B cell (primary cell): ENCODE data around the gene MOGAT3. TPM values are rescaled to one million over a fixed set of nuclear protein-coding genes. Genes with fewer than 3 reads are reported as not detected.

Source experiments
- ATAC-seq: fragments of 200-7000 bp; cut with Tn5 transposase; one replicate; pipeline ENCODE4 v1.10.0; 2021; ENCODE audit warnings: low read depth, mild to moderate bottlenecking, moderate number of reproducible peaks, moderate library complexity
- CTCF ChIA-PET: fragments of 350-600 bp; sonication (Branson Sonifier 250); formaldehyde crosslinking; loops from one replicate; lab custom pipeline; 2021; ENCODE audit warnings: antibody characterized with exemption, inconsistent platforms; lab: Charles Lee
- POLR2A ChIA-PET: fragments of 350-600 bp; sonication (Branson Sonifier 250); formaldehyde crosslinking; loops from one replicate; lab custom pipeline; 2021; ENCODE audit warnings: antibody characterized with exemption; lab: Charles Lee
- DNase-seq: peaks from one replicate; pipeline ENCODE4 v3.0.0; 2013
- H2AFZ ChIP-seq: 2 replicates; pipeline ENCODE4 v1.6.1; 2012; ENCODE audit warnings: mild to moderate bottlenecking, low read depth, low read length; ENCODE audit not compliant: insufficient read depth, poor library complexity, severe bottlenecking
- H3K27ac ChIP-seq, 2 donors: 1 replicate in 1 of 2; 2 replicates in 1 of 2; pipeline ENCODE4 v1.5.1; 2012 to 2013; ENCODE audit warnings: low read length in 2 of 2, mild to moderate bottlenecking in 2 of 2, moderate library complexity in 1 of 2
- H3K27me3 ChIP-seq, 4 experiments: fragments of 200-600 bp in 1 of 4; sonication (generic) in 1 of 4; replicated peaks in 1 of 4; 1 replicate in 2 of 4; 2 replicates in 2 of 4; pipeline versions ENCODE4 v1.6.1 to v1.7.0; 2013 to 2016; ENCODE audit warnings: low read length in 3 of 4, mild to moderate bottlenecking in 2 of 4, mixed read lengths in 1 of 4, moderate library complexity in 1 of 4; ENCODE audit not compliant: insufficient read depth in 4 of 4, control insufficient read depth in 3 of 4; ENCODE audit errors: control extremely low read depth in 1 of 4
- H3K36me3 ChIP-seq, 2 experiments: replicated peaks in 1 of 2; 1 replicate in 1 of 2; 2 replicates in 1 of 2; pipeline versions ENCODE4 v1.6.1 to v1.7.1; 2013; ENCODE audit warnings: low read length in 1 of 2; ENCODE audit not compliant: insufficient read depth in 2 of 2, control insufficient read depth in 1 of 2; ENCODE audit errors: control extremely low read depth in 1 of 2, extremely low read depth in 1 of 2
- H3K4me1 ChIP-seq, 2 donors: fragments of 200-600 bp in 1 of 2; sonication (generic) in 1 of 2; 1 replicate in 1 of 2; 2 replicates in 1 of 2; pipeline versions ENCODE4 v1.5.1 to v1.6.1; 2013 to 2017; ENCODE audit warnings: low read length in 2 of 2; ENCODE audit not compliant: control insufficient read depth in 2 of 2, insufficient read depth in 2 of 2
- H3K4me2 ChIP-seq: replicated peaks from 2 replicates; pipeline ENCODE3; 2012; ENCODE audit warnings: mild to moderate bottlenecking, low read depth, low read length; ENCODE audit not compliant: poor library complexity, severe bottlenecking
- H3K4me3 ChIP-seq, 5 experiments: fragments of 200-600 bp in 1 of 5; sonication (generic) in 1 of 5; 1 replicate in 3 of 5; 2 replicates in 2 of 5; pipeline versions ENCODE4 v1.5.1 to v1.7.0; 2011 to 2016; ENCODE audit warnings: low read length in 4 of 5, mild to moderate bottlenecking in 4 of 5, low read depth in 2 of 5, control low read depth in 1 of 5, moderate library complexity in 1 of 5; ENCODE audit not compliant: insufficient read depth in 1 of 5; ENCODE audit errors: control extremely low read depth in 1 of 5, extremely low read depth in 1 of 5
- H3K79me2 ChIP-seq: fragments of 200-600 bp; sonication (generic); one replicate; pipeline ENCODE4 v1.6.0; 2016; ENCODE audit warnings: low read length; ENCODE audit not compliant: control insufficient read depth, insufficient read depth
- H3K9ac ChIP-seq: fragments of 200-600 bp; sonication (generic); 2 replicates; pipeline ENCODE4 v1.6.1; 2017; ENCODE audit warnings: mild to moderate bottlenecking, low read length, moderate library complexity
- H3K9me3 ChIP-seq, 3 donors: one replicate each; pipeline versions ENCODE4 v1.6.1 to v1.7.1; 2013; ENCODE audit warnings: low read length in 2 of 3; ENCODE audit not compliant: control insufficient read depth in 2 of 3, insufficient read depth in 1 of 3; ENCODE audit errors: control extremely low read depth in 1 of 3
- H4K20me1 ChIP-seq: 2 replicates; pipeline ENCODE4 v1.6.0; 2012; ENCODE audit warnings: mild to moderate bottlenecking, low read length; ENCODE audit not compliant: insufficient read depth, control insufficient read depth, poor library complexity, severe bottlenecking
- H3K27ac Mint-ChIP-seq: one replicate; pipeline ENCODE4 v1.8.0; 2021; ENCODE audit warnings: mixed read lengths
- H3K27me3 Mint-ChIP-seq: one replicate; pipeline ENCODE4 v1.8.0; 2021; ENCODE audit warnings: mixed read lengths
- H3K4me1 Mint-ChIP-seq: one replicate; pipeline ENCODE4 v1.8.0; 2021; ENCODE audit warnings: mixed read lengths
- H3K4me3 Mint-ChIP-seq: one replicate; pipeline ENCODE4 v1.8.0; 2021; ENCODE audit warnings: mixed read lengths
- H3K9me3 Mint-ChIP-seq: one replicate; pipeline ENCODE4 v1.8.0; 2022; ENCODE audit warnings: mixed read lengths; ENCODE audit not compliant: insufficient read depth
- CTCF ChIP-seq: fragments of 200-600 bp; IDR thresholded peaks from one replicate; pipeline ENCODE4 v1.8.0; 2022; ENCODE audit warnings: antibody characterized with exemption, mild to moderate bottlenecking
- EZH2 ChIP-seq: IDR thresholded peaks from 2 replicates; pipeline ENCODE4 v1.6.1; 2012; ENCODE audit warnings: borderline replicate concordance, low read depth, mild to moderate bottlenecking, moderate library complexity, low read length; ENCODE audit not compliant: insufficient read depth, poor library complexity, severe bottlenecking
- WGBS: methylation state at CpG from one replicate; pipeline ENCODE4 v1.1.5; 2013; ENCODE audit warnings: missing lambda C conversion rate; ENCODE audit not compliant: insufficient coverage; 5-methylcytosine and 5-hydroxymethylcytosine counted together
- intact Hi-C: fragments of 100-400 bp; cut with micrococcal nuclease; formaldehyde crosslinking; loops from one replicate; pipeline ENCODE4 v1.10.0; 2022
- polyA plus RNA-seq: library from polyadenylated mRNA; depleted of rRNA; stranded (reverse); fragments of >200 nt; gene quantifications from 2 replicates; pipeline ENCODE4 v1.2.3, GENCODE V29; 2012
- total RNA-seq, 2 donors: library from RNA; stranded (reverse); fragments of 120-200 nt in 1 of 2; gene quantifications; 1 replicate in 1 of 2; 2 replicates in 1 of 2; pipeline versions ENCODE4 v1.2.3 to v1.2.4, GENCODE V29; 2013 to 2022

MOGAT3 gene
- total and polyA plus RNA-seq, 2 donors (not counting 1 experiment from before 2014, with no cell fraction given) = not detected

GRCh38 chr7:101241015-101241363 is 40.2 kb upstream of the MOGAT3 start:
- Histone ChIP-seq H3K27me3 (no peaks in the 10 kb centered on the region), H3K4me3 (no peak overlapping the region), H3K4me1 (peaks cover 13 to 31% of the 10 kb centered on the region in 2 donors), H4K20me1 (peaks cover 77% of the 10 kb centered on the region), H3K4me2 (peak overlapping the region; percentile 21), H2AFZ (no peak overlapping the region), H3K9me3 (no peaks in the 10 kb centered on the region), H3K79me2 (peaks cover 66% of the 10 kb centered on the region), H3K9ac (no peak overlapping the region), H3K27ac (no peak overlapping the region), H3K36me3 (peaks cover 0 to 27% of the 10 kb centered on the region in 2 experiments)
- intact Hi-C loops = no loop called here
- POLR2A ChIA-PET = no interaction called here
- 76% methylated on average over 11 of the region's 12 CpGs for WGBS
- Mint-ChIP-seq H3K9me3 (no peaks in the 10 kb centered on the region), H3K27ac (no peak overlapping the region), H3K4me3 (no peak overlapping the region), H3K4me1 (peaks cover 30% of the 10 kb centered on the region), H3K27me3 (no peaks in the 10 kb centered on the region)
- CTCF ChIA-PET = interaction anchor here (1.4 to 4.6 kb wide), 2 partner anchors 42 to 97 kb away, joined by 4 to 65 read pairs; no protein-coding TSS in a partner anchor
- ATAC-seq = no peak
- no peak for DNase-seq
- TF ChIP-seq EZH2 = no peak
- no peak for TF ChIP-seq CTCF

- no peak overlapping the region for H2AFZ ChIP-seq
- Mint-ChIP-seq H3K9me3 (no peaks in the 10 kb centered on the region), H3K4me3 (no peak overlapping the region), H3K27me3 (no peaks in the 10 kb centered on the region), H3K27ac (no peak overlapping the region), H3K4me1 (peaks cover 26% of the 10 kb centered on the region)
- peaks cover 11 to 29% of the 10 kb centered on the region in 2 donors for H3K4me1 ChIP-seq
- H3K4me3 ChIP-seq = no peak overlapping the region
- DNase-seq (no peak), ATAC-seq (no peak)
- intact Hi-C loops = no loop called here
- no peak overlapping the region for H3K9ac ChIP-seq
- 88% methylated on average over 18 of the region's 32 CpGs for WGBS
- POLR2A ChIA-PET = no interaction called here
- no peaks in the 10 kb centered on the region for H3K9me3 ChIP-seq
- TF ChIP-seq CTCF = no peak
- TF ChIP-seq EZH2 = no peak
- CTCF ChIA-PET = no interaction called here
- no peak overlapping the region for H3K4me2 ChIP-seq
- peaks cover 0 to 27% of the 10 kb centered on the region in 2 experiments for H3K36me3 ChIP-seq
- no peak overlapping the region for H3K27ac ChIP-seq
- peaks cover 60% of the 10 kb centered on the region for H3K79me2 ChIP-seq
- peaks cover 77% of the 10 kb centered on the region for H4K20me1 ChIP-seq
- no peaks in the 10 kb centered on the region for H3K27me3 ChIP-seq
Observed at GRCh38 chr7:101240226-101241014, 39.6 kb upstream of the MOGAT3 start.
